ENCODE measurements around the gene TMEM258. TPM values are rescaled to one million over a fixed set of nuclear protein-coding genes. Genes with fewer than 3 reads are reported as not detected.

The TMEM258 gene
- 125 TPM for total RNA-seq (ENCODE audit: unreplicated experiment)
- long read RNA-seq, transcript TMEM258-204 (4 exons, 575 nt) = major isoform, 118 of 125 reads
- long read RNA-seq, partial matches to known transcripts = 4 of 125 reads
- long read RNA-seq, other reads (novel, unspliced or antisense) = 1 of 125 reads

DNA sequence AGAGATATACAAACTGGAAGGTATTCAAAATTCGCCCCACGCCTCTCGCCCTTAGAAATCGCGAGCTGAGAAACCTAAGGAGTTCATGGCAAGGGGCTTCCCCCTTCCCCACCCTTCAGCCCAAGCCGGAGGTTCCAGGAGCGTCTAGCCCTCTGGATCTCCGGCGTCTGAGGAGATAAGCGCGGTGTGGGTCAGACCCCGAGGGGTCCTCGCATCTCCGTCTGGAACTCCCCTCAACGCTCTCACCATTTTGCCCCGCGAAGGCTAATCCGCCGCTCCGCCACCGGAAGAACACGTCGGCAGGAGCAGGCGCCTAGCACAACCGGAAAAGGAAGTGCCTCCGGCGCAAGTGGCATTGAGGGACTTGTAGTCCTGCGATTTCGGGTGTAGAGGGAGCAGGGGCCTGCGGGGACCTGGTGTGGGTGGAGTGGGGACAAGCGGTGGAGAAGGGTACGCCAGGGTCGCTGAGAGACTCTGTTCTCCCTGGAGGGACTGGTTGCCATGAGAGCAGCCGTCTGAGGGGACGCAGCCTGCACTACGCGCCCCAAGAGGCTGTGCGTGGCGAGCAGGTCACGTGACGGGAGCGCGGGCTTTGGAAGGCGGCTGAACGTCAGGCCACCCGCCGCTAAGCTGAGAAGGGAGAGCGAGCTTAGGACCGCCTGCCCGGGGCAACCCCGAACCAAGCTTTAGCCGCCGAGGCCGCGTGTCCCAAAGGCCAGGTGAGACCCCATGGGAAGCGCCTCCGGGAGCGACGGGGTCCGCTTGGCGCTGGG lies at the start of gene TMEM258, which contains the start of gene FEN1:
TSS of gene TMEM258 (minus strand) at position 290 of the 773 bp plus-strand sequence. CDS start at position 249, 41 bp downstream.
TSS of gene FEN1 (plus strand) at position 602 of the 773 bp plus-strand sequence. CDS start 2,451 bp downstream, outside the sequence.
- peaks cover 13% of the 10 kb centered on the region for H3K36me3 Mint-ChIP-seq (ENCODE audit: low read depth, unreplicated experiment)
- peak; percentile 85 for DNase-seq (ENCODE audit: low spot score)
- peaks cover 17% of the 10 kb centered on the region for H3K4me1 Mint-ChIP-seq (ENCODE audit: unreplicated experiment)
- H3K27ac Mint-ChIP-seq (ENCODE audit: unreplicated experiment) = peak within 1 kb of the TSS; percentile 100
- TF ChIP-seq, protein P1, sequence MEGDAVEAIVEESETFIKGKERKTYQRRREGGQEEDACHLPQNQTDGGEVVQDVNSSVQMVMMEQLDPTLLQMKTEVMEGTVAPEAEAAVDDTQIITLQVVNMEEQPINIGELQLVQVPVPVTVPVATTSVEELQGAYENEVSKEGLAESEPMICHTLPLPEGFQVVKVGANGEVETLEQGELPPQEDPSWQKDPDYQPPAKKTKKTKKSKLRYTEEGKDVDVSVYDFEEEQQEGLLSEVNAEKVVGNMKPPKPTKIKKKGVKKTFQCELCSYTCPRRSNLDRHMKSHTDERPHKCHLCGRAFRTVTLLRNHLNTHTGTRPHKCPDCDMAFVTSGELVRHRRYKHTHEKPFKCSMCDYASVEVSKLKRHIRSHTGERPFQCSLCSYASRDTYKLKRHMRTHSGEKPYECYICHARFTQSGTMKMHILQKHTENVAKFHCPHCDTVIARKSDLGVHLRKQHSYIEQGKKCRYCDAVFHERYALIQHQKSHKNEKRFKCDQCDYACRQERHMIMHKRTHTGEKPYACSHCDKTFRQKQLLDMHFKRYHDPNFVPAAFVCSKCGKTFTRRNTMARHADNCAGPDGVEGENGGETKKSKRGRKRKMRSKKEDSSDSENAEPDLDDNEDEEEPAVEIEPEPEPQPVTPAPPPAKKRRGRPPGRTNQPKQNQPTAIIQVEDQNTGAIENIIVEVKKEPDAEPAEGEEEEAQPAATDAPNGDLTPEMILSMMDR (IDR thresholded peaks at IDR 0.05; ENCODE audit: unreplicated experiment) = no peak
- peak within 1 kb of the TSS; percentile 95 for H3K4me3 Mint-ChIP-seq (ENCODE audit: unreplicated experiment)
- H3K9me3 Mint-ChIP-seq (ENCODE audit: unreplicated experiment) = no peaks in the 10 kb centered on the region
- peaks cover 25% of the 10 kb centered on the region for H3K27me3 Mint-ChIP-seq (ENCODE audit: unreplicated experiment)

DNA sequence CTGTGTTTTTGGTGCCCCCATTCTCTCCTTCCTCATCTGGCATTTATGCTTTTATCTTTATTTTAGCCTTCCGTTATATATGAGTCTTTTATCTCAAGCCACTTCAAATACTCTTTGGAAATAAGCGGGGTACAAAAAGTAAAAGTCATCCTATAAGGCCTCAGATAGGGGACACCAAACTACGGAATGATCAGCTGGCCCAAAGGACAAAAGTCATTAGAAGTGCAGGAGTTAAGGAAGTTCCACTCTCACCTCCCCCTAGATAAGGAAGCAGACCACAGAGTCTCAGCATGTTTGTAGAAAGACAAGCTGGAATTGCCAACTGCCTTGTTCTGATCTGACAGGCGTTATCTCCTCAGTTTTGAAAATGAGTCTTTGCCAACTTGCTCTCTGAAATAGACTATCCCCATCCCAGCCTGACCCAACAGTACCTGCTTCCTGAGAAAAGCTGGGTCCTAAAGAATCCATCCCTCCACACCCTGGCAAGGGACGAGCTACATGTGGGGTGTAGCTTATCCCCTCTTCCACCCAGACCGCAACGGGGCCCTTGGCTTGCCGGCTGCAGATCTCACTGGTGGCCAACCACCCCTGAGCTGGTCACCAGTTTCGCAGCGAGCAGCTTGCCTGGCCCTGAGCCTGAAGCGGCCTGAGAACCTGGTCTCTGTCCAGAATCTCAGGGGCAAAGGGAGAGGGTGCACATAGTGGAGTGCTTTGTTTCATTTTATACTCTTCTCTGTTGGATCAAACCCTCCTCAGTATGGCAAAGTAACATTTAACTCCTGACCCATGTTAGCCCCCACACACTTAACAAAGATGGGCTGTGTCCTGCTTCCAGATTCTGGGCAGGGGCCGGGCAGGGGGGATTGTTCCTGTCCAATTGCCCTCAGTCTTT lies 49.5 kb upstream of the TMEM258 start:
- peaks cover 4% of the 10 kb centered on the region for H3K27me3 Mint-ChIP-seq (ENCODE audit: unreplicated experiment)
- H3K4me3 Mint-ChIP-seq (ENCODE audit: unreplicated experiment) = peak overlapping the region; percentile 75
- peaks cover 11% of the 10 kb centered on the region for H3K4me1 Mint-ChIP-seq (ENCODE audit: unreplicated experiment)
- TF ChIP-seq, protein P1 (IDR thresholded peaks at IDR 0.05; ENCODE audit: unreplicated experiment) = no peak
- H3K9me3 Mint-ChIP-seq (ENCODE audit: unreplicated experiment) = no peaks in the 10 kb centered on the region
- no peak for DNase-seq (ENCODE audit: low spot score)
- peak overlapping the region; percentile 20 for H3K27ac Mint-ChIP-seq (ENCODE audit: unreplicated experiment)
- H3K36me3 Mint-ChIP-seq (ENCODE audit: low read depth, unreplicated experiment) = peaks cover 48% of the 10 kb centered on the region

DNA sequence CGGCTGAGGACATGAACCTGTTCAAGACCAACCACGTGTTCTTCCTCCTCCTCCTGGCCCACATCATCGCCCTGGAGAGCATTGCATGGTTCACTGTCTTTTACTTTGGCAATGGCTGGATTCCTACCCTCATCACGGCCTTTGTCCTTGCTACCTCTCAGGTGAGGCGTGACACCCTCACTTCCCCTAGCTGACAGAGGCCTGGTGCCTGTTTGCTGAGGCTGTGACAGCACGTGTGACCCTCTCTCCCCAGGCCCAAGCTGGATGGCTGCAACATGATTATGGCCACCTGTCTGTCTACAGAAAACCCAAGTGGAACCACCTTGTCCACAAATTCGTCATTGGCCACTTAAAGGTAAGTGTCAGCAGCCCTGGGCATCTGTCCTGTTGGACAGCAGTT lies 48.0 kb upstream of the TMEM258 start:
- H3K36me3 Mint-ChIP-seq (ENCODE audit: low read depth, unreplicated experiment) = peaks cover 43% of the 10 kb centered on the region
- DNase-seq (ENCODE audit: low spot score) = no peak
- H3K27ac Mint-ChIP-seq (ENCODE audit: unreplicated experiment) = no peak overlapping the region
- H3K9me3 Mint-ChIP-seq (ENCODE audit: unreplicated experiment) = no peaks in the 10 kb centered on the region
- peaks cover 24% of the 10 kb centered on the region for H3K4me1 Mint-ChIP-seq (ENCODE audit: unreplicated experiment)
- TF ChIP-seq, protein P1 (IDR thresholded peaks at IDR 0.05; ENCODE audit: unreplicated experiment) = no peak
- peaks cover 2% of the 10 kb centered on the region for H3K27me3 Mint-ChIP-seq (ENCODE audit: unreplicated experiment)
- H3K4me3 Mint-ChIP-seq (ENCODE audit: unreplicated experiment) = peak overlapping the region; percentile 71

DNA sequence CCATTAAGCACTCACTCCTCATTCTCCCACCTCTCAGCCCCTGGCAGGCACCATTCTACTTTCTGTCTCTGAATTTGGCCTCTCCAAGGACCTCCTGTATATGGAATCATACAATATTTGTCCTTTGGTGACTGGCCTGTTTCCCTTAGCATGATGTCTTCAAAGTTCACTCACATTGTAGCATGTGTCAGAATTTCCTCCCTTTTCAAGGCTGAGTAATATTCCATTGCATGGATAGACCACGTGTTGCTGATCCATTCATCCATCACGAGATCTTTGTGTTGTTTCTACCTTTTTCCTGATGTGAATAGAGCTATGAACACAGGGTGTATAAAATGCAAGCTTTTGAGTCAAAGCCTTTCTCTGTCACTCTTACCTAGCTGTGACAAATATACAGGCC lies 47.3 kb upstream of the TMEM258 start:
- H3K4me1 Mint-ChIP-seq (ENCODE audit: unreplicated experiment) = peaks cover 28% of the 10 kb centered on the region
- TF ChIP-seq, protein P1 (IDR thresholded peaks at IDR 0.05; ENCODE audit: unreplicated experiment) = no peak
- H3K27ac Mint-ChIP-seq (ENCODE audit: unreplicated experiment) = peak overlapping the region; percentile 48
- no peak for DNase-seq (ENCODE audit: low spot score)
- H3K9me3 Mint-ChIP-seq (ENCODE audit: unreplicated experiment) = no peaks in the 10 kb centered on the region
- peak overlapping the region; percentile 72 for H3K4me3 Mint-ChIP-seq (ENCODE audit: unreplicated experiment)
- H3K36me3 Mint-ChIP-seq (ENCODE audit: low read depth, unreplicated experiment) = peaks cover 41% of the 10 kb centered on the region
- H3K27me3 Mint-ChIP-seq (ENCODE audit: unreplicated experiment) = peaks cover 4% of the 10 kb centered on the region

Measured in endothelial cell (in vitro differentiated cells).